Ascending aorta (tissue), 2 donors: ENCODE data around the gene TSPEAR. TPM values are rescaled to one million over a fixed set of nuclear protein-coding genes. Genes with fewer than 3 reads are reported as not detected.

ENCODE experiments used
- DNase-seq, 2 donors: peaks; one replicate each; pipeline ENCODE4 v3.0.0-alpha.2; 2019; ENCODE audit warnings: low spot score in 2 of 2
- H3K27ac ChIP-seq, 2 donors: fragments of 200-600 bp; sonication (generic); one replicate each; pipeline ENCODE4 v1.5.1; 2016 to 2017; ENCODE audit warnings: mild to moderate bottlenecking in 1 of 2
- H3K27me3 ChIP-seq: fragments of 200-600 bp; sonication (generic); one replicate; pipeline ENCODE4 v1.5.1; 2017
- H3K36me3 ChIP-seq, 2 donors: fragments of 200-600 bp; sonication (generic); one replicate each; pipeline ENCODE4 v1.5.1; 2016
- H3K4me1 ChIP-seq, 2 donors: fragments of 200-600 bp; sonication (generic); one replicate each; pipeline ENCODE4 v1.5.1; 2016 to 2017; ENCODE audit warnings: mild to moderate bottlenecking in 1 of 2
- H3K4me3 ChIP-seq, 2 donors: fragments of 200-600 bp; sonication (generic); one replicate each; pipeline ENCODE4 v1.5.1; 2016 to 2017; ENCODE audit warnings: mild to moderate bottlenecking in 1 of 2
- H3K9me3 ChIP-seq, 2 donors: fragments of 200-600 bp; sonication (generic); one replicate each; pipeline ENCODE4 v1.5.1; 2016
- intact Hi-C: fragments of 100-400 bp; cut with DNase I; formaldehyde crosslinking; loops from one replicate; pipeline ENCODE4 v1.15.1; 2023
- total RNA-seq: library from RNA; depleted of rRNA; stranded (reverse); fragments of >200 nt; gene quantifications from one replicate; pipeline ENCODE4 v1.1.0, GENCODE V29; 2016
- TF ChIP-seq, protein P1 (sequence below), 3 experiments: fragments of 200-600 bp in 2 of 3; fragments of 450-650 bp in 1 of 3; sonication (generic) in 2 of 3; IDR thresholded peaks; one replicate each; pipeline ENCODE4 v1.5.1; 2016 to 2019; ENCODE audit warnings: antibody characterized with exemption in 3 of 3, mild to moderate bottlenecking in 1 of 3, moderate library complexity in 1 of 3

Gene TSPEAR
- total RNA-seq, 1 donor from 2014 or later = not detected

DNA sequence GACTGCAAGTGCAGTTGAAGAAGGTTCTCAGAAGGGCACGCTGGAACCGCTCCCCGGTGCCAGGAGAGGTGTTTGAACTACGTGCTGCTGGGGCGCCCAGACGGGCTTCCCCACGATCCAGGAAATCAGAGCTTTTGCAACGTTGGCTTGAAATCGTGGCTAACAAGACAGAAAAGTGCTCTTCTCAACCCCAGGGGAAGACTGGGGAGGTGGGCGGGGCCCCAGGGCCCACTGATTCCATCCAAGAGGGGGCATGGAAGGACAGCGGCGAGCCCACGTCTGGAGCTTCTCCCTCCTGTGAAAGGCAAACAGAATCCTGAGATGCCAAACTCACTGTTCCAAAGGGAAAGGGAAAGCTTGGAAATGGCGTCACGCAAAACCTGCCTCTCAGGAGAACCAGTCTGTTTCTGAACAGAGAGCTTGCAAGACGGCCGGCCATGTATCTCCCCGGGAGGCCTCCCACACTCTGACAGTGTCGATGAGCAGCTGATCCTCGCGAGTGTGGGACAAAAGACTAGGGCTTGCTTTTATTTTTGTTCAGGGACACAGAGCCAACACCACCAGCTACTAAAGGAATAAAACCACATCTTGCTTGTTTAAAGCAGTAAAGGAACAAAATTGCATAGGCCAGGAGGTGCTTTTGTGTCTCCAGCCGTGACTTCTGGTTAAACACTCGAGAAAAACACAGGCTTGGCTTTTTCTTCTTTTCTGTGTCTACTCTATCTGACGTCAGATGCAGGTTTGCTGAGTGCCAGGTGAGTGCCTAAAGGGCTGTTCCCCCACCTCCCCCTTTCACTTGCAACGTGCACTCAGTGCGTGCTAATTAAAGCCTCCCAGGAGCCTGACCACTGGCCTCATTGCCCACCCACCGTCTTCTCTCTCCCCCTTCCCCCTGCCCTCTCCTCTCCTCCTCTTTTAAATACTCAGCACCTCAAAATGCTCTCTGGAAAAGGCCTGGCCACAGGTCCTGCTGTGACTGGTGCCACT is 214.5 kb downstream of the TSPEAR start:
- Histone ChIP-seq H3K27ac (peak overlapping the region; percentile 18 to 28), H3K4me1 (no peaks in the 10 kb centered on the region), H3K9me3 (peaks cover 10 to 19% of the 10 kb centered on the region in 2 donors), H3K27me3 (no peaks in the 10 kb centered on the region), H3K36me3 (no peaks in the 10 kb centered on the region), H3K4me3 (no peak overlapping the region)
- DNase-seq = no peak
- TF ChIP-seq, protein P1, sequence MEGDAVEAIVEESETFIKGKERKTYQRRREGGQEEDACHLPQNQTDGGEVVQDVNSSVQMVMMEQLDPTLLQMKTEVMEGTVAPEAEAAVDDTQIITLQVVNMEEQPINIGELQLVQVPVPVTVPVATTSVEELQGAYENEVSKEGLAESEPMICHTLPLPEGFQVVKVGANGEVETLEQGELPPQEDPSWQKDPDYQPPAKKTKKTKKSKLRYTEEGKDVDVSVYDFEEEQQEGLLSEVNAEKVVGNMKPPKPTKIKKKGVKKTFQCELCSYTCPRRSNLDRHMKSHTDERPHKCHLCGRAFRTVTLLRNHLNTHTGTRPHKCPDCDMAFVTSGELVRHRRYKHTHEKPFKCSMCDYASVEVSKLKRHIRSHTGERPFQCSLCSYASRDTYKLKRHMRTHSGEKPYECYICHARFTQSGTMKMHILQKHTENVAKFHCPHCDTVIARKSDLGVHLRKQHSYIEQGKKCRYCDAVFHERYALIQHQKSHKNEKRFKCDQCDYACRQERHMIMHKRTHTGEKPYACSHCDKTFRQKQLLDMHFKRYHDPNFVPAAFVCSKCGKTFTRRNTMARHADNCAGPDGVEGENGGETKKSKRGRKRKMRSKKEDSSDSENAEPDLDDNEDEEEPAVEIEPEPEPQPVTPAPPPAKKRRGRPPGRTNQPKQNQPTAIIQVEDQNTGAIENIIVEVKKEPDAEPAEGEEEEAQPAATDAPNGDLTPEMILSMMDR (IDR thresholded peaks at IDR 0.05) = no peak
- intact Hi-C loops = no loop called here

DNA sequence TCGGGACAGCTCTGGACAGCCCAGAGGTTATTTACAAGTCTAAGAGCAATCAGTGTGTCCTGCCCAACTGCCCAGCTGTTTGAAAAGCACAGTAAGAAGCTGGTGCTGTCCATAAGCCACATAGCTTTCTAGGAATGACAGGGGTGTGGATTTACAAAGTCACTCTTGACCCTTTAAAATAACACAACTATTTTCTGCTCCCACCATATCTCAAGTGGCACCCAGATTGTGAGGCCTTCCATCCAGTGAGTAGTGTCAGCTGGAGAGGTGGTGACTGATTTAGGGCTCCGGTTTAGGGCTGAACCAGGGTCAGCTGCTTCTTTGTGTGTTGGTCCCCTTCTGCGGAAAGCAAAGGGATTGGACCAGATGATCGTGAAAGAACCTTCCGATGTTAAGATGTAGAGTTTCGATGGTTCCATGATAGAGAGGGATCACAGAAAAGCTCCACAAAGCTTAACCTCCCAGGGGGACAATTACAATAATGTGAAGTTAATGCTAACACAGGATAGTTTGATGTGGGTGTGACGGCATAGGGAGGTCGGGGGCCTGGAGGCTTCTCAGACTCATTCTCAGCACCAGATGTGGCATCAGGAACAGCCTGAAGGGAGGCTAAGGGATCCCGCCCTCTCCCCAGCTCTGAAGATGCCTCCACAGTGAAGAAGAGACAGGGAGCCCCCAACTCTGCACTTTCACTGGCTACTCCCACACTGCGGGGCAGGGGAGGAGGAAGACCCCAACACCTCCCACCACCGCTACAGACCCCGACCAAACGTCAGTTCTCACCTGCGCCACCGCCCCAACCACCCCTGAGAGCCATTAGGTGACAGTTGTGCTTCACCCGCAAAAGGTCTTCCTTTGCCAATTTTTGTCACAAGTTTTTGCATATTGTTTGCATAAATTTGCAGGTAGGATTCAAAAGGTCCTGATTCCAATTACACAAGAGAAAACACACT is 215.5 kb downstream of the TSPEAR start:
- intact Hi-C loops = no loop called here
- Histone ChIP-seq H3K9me3 (peaks cover 10 to 19% of the 10 kb centered on the region in 2 donors), H3K36me3 (no peaks in the 10 kb centered on the region), H3K4me1 (no peaks in the 10 kb centered on the region), H3K27me3 (no peaks in the 10 kb centered on the region), H3K27ac (no peak overlapping the region), H3K4me3 (no peak overlapping the region)
- TF ChIP-seq, protein P1 (IDR thresholded peaks at IDR 0.05) = no peak
- no peak for DNase-seq

DNA sequence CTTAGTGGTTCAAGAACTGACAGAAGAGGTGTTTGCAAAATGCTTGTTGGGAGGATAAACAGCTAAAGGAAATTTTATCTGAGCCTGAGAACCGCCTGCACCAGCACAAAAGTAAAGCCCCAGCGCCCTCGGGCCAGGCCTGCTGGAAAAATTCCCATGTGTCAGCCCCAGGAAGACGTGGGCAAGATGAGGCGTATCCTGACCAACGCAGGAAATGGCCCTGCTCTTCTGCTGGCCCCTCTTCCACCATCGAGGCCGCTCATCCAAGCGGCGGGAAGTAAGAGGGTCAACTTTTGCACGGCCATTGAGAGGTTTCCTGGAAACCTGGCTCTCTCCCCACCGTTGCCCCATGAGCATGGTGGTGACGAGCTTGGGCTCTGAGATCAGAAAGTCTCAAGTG is 216.4 kb downstream of the TSPEAR start:
- Histone ChIP-seq H3K4me3 (no peak overlapping the region), H3K36me3 (no peaks in the 10 kb centered on the region), H3K27ac (no peak overlapping the region), H3K4me1 (no peaks in the 10 kb centered on the region), H3K9me3 (peaks cover 10 to 19% of the 10 kb centered on the region in 2 donors), H3K27me3 (no peaks in the 10 kb centered on the region)
- TF ChIP-seq, protein P1 (IDR thresholded peaks at IDR 0.05) = no peak
- no peak for DNase-seq
- intact Hi-C loops = no loop called here

DNA sequence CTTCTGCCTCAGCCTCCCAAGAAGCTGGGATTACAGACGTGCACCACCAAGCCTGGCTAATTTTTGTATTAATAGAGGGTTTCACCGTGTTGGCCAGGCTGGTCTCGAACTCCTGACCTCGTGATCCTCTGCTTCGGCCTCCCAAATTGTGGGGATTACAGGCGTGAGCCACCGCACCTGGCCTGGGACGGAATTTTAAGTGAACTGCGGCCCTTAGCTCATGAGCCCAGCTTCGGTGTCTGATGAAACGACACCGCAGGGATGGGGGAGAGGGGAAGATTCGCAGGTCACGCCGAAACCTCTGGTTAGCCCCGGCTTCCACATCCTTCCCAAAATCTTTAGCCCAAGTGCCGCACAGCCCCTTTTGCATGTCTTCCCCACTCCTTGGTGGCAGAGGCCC is 217.0 kb downstream of the TSPEAR start:
- TF ChIP-seq, protein P1 (IDR thresholded peaks at IDR 0.05) = no peak
- DNase-seq = no peak

DNA sequence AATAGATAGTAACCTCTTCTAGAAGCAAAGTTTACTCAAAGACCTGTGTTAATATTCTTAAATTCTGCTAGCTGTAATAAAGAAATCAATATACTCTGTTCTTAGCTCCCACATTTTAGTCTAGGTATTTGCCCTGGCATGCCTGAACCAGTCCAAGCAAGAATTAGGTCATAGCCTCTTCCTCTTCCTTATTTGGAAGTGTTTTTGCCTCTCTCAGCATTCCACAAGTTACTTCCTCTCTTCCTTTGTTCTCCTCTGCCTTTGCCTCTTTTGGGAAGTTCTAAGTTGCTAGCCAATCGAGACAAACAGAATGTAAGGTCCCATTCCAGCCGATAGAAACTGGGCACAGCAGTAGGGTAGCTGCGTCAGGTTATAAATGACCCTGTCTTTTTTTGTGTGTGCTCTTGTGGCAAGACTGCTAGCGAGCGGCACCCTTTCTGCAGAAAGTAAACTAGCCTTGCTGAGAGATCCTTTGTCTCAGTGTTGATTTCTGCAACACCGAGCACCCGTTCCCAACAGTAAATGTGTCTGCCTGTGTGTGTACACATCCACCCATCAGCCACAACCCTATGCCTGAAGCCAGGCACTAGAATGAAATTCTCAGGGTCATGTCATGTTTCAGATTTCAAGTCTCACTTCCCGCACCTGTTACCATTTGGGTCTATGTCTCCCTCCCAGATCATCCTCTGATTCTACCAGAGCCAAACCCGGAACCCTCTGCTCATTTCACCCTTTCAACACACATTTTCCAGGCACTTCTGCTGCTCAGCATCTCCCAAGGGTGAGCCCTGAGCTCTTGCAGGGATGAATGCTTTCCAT is 218.6 kb downstream of the TSPEAR start:
- Histone ChIP-seq H3K27ac (no peak overlapping the region), H3K4me3 (no peak overlapping the region), H3K9me3 (peaks cover 10 to 19% of the 10 kb centered on the region in 2 donors), H3K36me3 (no peaks in the 10 kb centered on the region), H3K27me3 (no peaks in the 10 kb centered on the region), H3K4me1 (no peaks in the 10 kb centered on the region)
- intact Hi-C loops = no loop called here
- no peak for DNase-seq
- TF ChIP-seq, protein P1 (IDR thresholded peaks at IDR 0.05) = no peak

More for the DNA sequence above, 217.0 kb downstream of the TSPEAR start:
- Histone ChIP-seq H3K36me3 (no peaks in the 10 kb centered on the region), H3K27me3 (no peaks in the 10 kb centered on the region), H3K4me1 (no peaks in the 10 kb centered on the region), H3K9me3 (peaks cover 10 to 19% of the 10 kb centered on the region in 2 donors), H3K4me3 (no peak overlapping the region), H3K27ac (no peak overlapping the region)
- intact Hi-C loops = no loop called here
